ENCODE results near the gene MRPL17.

- TF ChIP-seq, protein P1, sequence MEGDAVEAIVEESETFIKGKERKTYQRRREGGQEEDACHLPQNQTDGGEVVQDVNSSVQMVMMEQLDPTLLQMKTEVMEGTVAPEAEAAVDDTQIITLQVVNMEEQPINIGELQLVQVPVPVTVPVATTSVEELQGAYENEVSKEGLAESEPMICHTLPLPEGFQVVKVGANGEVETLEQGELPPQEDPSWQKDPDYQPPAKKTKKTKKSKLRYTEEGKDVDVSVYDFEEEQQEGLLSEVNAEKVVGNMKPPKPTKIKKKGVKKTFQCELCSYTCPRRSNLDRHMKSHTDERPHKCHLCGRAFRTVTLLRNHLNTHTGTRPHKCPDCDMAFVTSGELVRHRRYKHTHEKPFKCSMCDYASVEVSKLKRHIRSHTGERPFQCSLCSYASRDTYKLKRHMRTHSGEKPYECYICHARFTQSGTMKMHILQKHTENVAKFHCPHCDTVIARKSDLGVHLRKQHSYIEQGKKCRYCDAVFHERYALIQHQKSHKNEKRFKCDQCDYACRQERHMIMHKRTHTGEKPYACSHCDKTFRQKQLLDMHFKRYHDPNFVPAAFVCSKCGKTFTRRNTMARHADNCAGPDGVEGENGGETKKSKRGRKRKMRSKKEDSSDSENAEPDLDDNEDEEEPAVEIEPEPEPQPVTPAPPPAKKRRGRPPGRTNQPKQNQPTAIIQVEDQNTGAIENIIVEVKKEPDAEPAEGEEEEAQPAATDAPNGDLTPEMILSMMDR (IDR thresholded peaks at IDR 0.05; ENCODE audit: insufficient read depth, low read depth, low read length), result no peak
- no peak for TF ChIP-seq EZH2 (IDR thresholded peaks at IDR 0.05; ENCODE audit: insufficient read depth, low read length)
Observed at GRCh38 chr11:6638429-6638828, 44.7 kb downstream of the MRPL17 start.

Data from astrocyte (in vitro differentiated cells and primary cell).